Endothelial cell of umbilical vein (primary cell): ENCODE measurements around the gene ABI3BP.

Experiments
- POLR2AphosphoS5 ChIP-seq: IDR thresholded peaks from 2 replicates; pipeline ENCODE4 v1.6.1; 2012; ENCODE audit warnings: low read depth, mild to moderate bottlenecking, control low read depth, low read length, moderate library complexity; ENCODE audit not compliant: insufficient read depth
- TF ChIP-seq, protein P1 (sequence below), 2 donors: IDR thresholded peaks; 1 replicate in 1 of 2; 2 replicates in 1 of 2; pipeline ENCODE4 v1.5.1; 2011; ENCODE audit warnings: low read length in 2 of 2, mild to moderate bottlenecking in 2 of 2, moderate library complexity in 2 of 2, control low read depth in 1 of 2, inconsistent platforms in 1 of 2, low read depth in 1 of 2; ENCODE audit not compliant: insufficient read depth in 1 of 2; ENCODE audit errors: extremely low read depth in 1 of 2

- TF ChIP-seq, protein P1, sequence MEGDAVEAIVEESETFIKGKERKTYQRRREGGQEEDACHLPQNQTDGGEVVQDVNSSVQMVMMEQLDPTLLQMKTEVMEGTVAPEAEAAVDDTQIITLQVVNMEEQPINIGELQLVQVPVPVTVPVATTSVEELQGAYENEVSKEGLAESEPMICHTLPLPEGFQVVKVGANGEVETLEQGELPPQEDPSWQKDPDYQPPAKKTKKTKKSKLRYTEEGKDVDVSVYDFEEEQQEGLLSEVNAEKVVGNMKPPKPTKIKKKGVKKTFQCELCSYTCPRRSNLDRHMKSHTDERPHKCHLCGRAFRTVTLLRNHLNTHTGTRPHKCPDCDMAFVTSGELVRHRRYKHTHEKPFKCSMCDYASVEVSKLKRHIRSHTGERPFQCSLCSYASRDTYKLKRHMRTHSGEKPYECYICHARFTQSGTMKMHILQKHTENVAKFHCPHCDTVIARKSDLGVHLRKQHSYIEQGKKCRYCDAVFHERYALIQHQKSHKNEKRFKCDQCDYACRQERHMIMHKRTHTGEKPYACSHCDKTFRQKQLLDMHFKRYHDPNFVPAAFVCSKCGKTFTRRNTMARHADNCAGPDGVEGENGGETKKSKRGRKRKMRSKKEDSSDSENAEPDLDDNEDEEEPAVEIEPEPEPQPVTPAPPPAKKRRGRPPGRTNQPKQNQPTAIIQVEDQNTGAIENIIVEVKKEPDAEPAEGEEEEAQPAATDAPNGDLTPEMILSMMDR (IDR thresholded peaks at IDR 0.05; ENCODE audit: extremely low read depth in 1 of 2, insufficient read depth in 1 of 2, low read depth in 1 of 2, low read length in 2 of 2), result no peak
- TF ChIP-seq POLR2AphosphoS5, result no peak
Observed at GRCh38 chr3:100970477-100970990, 22.7 kb downstream of the ABI3BP start.
